ENCODE measurements around the gene TIA1. TPM values are rescaled to one million over a fixed set of nuclear protein-coding genes. Genes with fewer than 3 reads are reported as not detected.
"Not testable (repeated sequence)": the region's sequence is repeated elsewhere in the genome, so short reads cannot be mapped to it uniquely, and the experiment has no call there.

Gene TIA1
- polyA plus RNA-seq, 3 donors, result 414 to 568 (median 538) TPM

GRCh38 chr2:70181363-70181956, 67.0 kb downstream of the TIA1 start:
- no peak for DNase-seq

GRCh38 chr2:70173520-70173919, 74.9 kb downstream of the TIA1 start:
- DNase-seq, result no peak

- DNase-seq, result not testable (repeated sequence)
These were observed 78.7 kb downstream of the TIA1 start for GRCh38 chr2:70169654-70170245.

- no peak for DNase-seq
These were observed 87.3 kb downstream of the TIA1 start for GRCh38 chr2:70161069-70161534.

- DNase-seq, result no peak
These were observed 87.9 kb downstream of the TIA1 start for GRCh38 chr2:70160545-70160944.

Other genes starting within 250 kb of the TIA1 start
- 100 to 1,000 TPM; 271 to 339 (median 313) TPM for gene PCBP1, start 161.2 kb downstream of the TIA1 start, polyA plus RNA-seq (ENCODE audit: insufficient read length in 3 of 3)
- 10 to 100 TPM; 16.3 to 17.6 (median 16.9) TPM for gene C2orf42, start 57.6 kb downstream of the TIA1 start, polyA plus RNA-seq (ENCODE audit: insufficient read length in 3 of 3)
- gene PCYOX1, start 9.5 kb upstream of the TIA1 start, polyA plus RNA-seq (ENCODE audit: insufficient read length in 3 of 3), result 10 to 100 TPM; 57.8 to 82.1 (median 72.7) TPM
- 100 to 1,000 TPM; 123 to 157 (median 128) TPM for gene SNRPG, start 45.1 kb upstream of the TIA1 start, polyA plus RNA-seq (ENCODE audit: insufficient read length in 3 of 3)
- gene FAM136A, start 53.4 kb upstream of the TIA1 start, polyA plus RNA-seq (ENCODE audit: insufficient read length in 3 of 3), result 10 to 100 TPM; 72.8 to 82.2 (median 77.4) TPM